BLaER1 treated with 17β-estradiol and CSF1 and Interleukin-3, amounts not matched to agents 10 nM and 100 nM (cell line): ENCODE data around the gene CD99.
"Not testable (repeated sequence)": the region's sequence is repeated elsewhere in the genome, so short reads cannot be mapped to it uniquely, and the experiment has no call there.

Experiments used
- H3K27ac ChIP-seq, 11 experiments: shearing (Covaris generic); formaldehyde crosslinking; 2 replicates each; pipeline ENCODE4 v1.8.1; 2022
- H3K27me3 ChIP-seq, 11 experiments: shearing (Covaris generic); formaldehyde crosslinking; 2 replicates each; pipeline ENCODE4 v1.8.1; 2022
- H3K36me3 ChIP-seq, 11 experiments: shearing (Covaris generic); formaldehyde crosslinking; 2 replicates each; pipeline ENCODE4 v1.8.1; 2022
- H3K4me1 ChIP-seq, 10 experiments: shearing (Covaris generic); formaldehyde crosslinking; 2 replicates each; pipeline ENCODE4 v1.8.1; 2022
- H3K4me2 ChIP-seq, 11 experiments: shearing (Covaris generic); formaldehyde crosslinking; 2 replicates each; pipeline ENCODE4 v1.8.1; 2022
- H3K4me3 ChIP-seq, 10 experiments: shearing (Covaris generic); formaldehyde crosslinking; 2 replicates each; pipeline ENCODE4 v1.8.1; 2022
- H3K9ac ChIP-seq, 11 experiments: shearing (Covaris generic); formaldehyde crosslinking; 2 replicates each; pipeline ENCODE4 v1.8.1; 2022
- H3K9me3 ChIP-seq, 11 experiments: shearing (Covaris generic); formaldehyde crosslinking; replicated peaks in 1 of 11; 2 replicates each; pipeline ENCODE4 v1.8.1; 2022
- H4K20me1 ChIP-seq, 11 experiments: shearing (Covaris generic); formaldehyde crosslinking; 2 replicates each; pipeline ENCODE4 v1.8.1; 2022
- Cebpa-rat ChIP-seq, 11 experiments: shearing (Covaris generic); IDR thresholded peaks; 2 replicates each; pipeline ENCODE4 v1.8.1; 2022

CD99 gene

DNA sequence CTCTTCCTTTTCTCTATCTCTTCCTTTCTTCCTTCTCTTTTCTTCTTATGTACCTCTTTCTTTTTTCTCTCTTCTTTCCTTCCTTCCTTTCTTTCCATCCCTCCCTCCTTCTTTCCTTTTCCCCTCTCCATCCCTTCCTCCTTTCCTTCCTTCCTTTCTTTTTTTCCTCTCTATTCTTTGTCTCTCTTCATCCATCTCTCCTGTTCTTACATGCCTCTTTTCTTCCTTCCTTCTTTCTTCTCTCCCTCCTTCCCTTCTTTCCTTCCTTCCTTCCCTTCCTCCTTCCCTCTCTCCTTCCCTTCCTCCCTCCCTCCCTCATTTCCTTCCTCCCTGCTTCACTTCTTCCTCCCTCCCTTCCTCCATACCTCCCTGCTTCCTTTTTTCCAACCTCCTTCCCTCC lies 41.6 kb downstream of the CD99 start:
- Histone ChIP-seq H3K36me3 (peaks cover 81 to 98% (median 94%) of the 10 kb centered on the region in 11 experiments), H3K4me1 (peaks cover 5 to 48% (median 31%) of the 10 kb centered on the region in 10 experiments; a peak in 19 of 20 replicates), H3K4me2 (peak overlapping the region in 7 of 11 experiments; percentile 55 to 87 (median 69); a peak in 10 of 22 replicates), H3K9ac (0 out of 22 replicates have a peak overlapping the region, but pooled peaks of 1 of the 11 experiments have one; percentile 10), H3K9me3 (peaks cover 0 to 32% (median 13%) of the 10 kb centered on the region in 11 experiments; a peak in 14 of 22 replicates), H3K27ac (peak overlapping the region in 5 of 11 experiments; percentile 42 to 56 (median 54); a peak in 7 of 22 replicates), H3K4me3 (no peak overlapping the region), H4K20me1 (peaks cover 0 to 22% (median 0%) of the 10 kb centered on the region in 11 experiments; a peak in 8 of 22 replicates), H3K27me3 (no peaks in the 10 kb centered on the region)
- no peak for TF ChIP-seq Cebpa-rat (IDR thresholded peaks at IDR 0.05)

DNA sequence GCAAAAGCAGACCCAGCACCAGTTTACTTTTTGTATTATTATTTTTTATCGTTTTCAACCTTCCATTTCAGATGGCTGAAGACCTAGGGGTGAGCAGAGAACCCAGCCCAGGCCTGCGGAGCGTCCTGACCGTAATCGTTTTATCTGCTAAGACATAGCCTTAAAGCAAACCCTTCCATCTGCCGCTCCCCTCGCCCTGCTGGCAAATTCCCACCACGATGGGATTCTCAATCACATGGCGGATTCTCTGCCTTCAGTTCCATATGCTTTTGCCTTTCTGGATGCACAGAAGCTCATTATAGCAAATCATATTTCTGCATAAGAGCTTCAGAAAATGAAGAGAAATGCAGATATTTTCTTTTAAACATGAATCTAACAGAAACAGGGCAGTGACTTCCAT lies 42.2 kb downstream of the CD99 start:
- Histone ChIP-seq H3K27ac (peak overlapping the region in 1 of 11 experiments; percentile 5; a peak in 1 of 22 replicates), H3K9me3 (peaks cover 0 to 28% (median 12%) of the 10 kb centered on the region in 11 experiments; a peak in 14 of 22 replicates), H3K36me3 (peaks cover 81 to 98% (median 94%) of the 10 kb centered on the region in 11 experiments), H3K4me2 (no peak overlapping the region), H3K4me1 (peaks cover 4 to 41% (median 25%) of the 10 kb centered on the region in 10 experiments; a peak in 18 of 20 replicates), H3K4me3 (no peak overlapping the region), H3K27me3 (no peaks in the 10 kb centered on the region), H4K20me1 (peaks cover 0 to 19% (median 0%) of the 10 kb centered on the region in 11 experiments; a peak in 8 of 22 replicates), H3K9ac (no peak overlapping the region)
- TF ChIP-seq Cebpa-rat (IDR thresholded peaks at IDR 0.05): no peak

DNA sequence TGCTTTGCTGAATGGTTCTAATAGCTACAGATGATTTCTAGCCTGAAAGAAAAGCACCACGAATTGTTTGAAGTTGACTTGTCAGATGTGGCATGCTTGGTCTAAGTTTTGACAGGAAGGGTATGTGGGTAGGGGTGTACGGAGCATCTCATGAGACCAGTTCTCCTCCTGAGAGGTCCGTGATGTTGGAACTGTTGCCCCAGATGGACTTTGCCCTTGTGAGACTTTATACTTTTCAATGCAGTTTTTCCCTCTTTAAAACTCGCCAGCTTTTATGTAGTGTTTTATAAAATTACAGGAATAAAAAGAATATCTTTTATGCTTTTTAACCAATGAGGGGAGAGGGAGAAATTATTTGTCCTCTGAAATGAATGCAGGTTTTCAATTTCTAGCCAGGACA lies 44.2 kb downstream of the CD99 start:
- Histone ChIP-seq H3K27ac (0 out of 22 replicates have a peak overlapping the region, but pooled peaks of 1 of the 11 experiments have one; percentile 14), H4K20me1 (peaks cover 0 to 19% (median 0%) of the 10 kb centered on the region in 11 experiments; a peak in 8 of 22 replicates), H3K4me1 (peaks cover 4 to 31% (median 23%) of the 10 kb centered on the region in 10 experiments; a peak in 18 of 20 replicates), H3K9me3 (peaks cover 0 to 21% (median 9%) of the 10 kb centered on the region in 11 experiments; a peak in 13 of 22 replicates), H3K4me3 (no peak overlapping the region), H3K27me3 (no peaks in the 10 kb centered on the region), H3K9ac (no peak overlapping the region), H3K36me3 (peaks cover 81 to 98% (median 93%) of the 10 kb centered on the region in 11 experiments), H3K4me2 (peak overlapping the region in 6 of 11 experiments; percentile 14 to 37 (median 18); a peak in 6 of 22 replicates)
- TF ChIP-seq Cebpa-rat (IDR thresholded peaks at IDR 0.05): no peak

DNA sequence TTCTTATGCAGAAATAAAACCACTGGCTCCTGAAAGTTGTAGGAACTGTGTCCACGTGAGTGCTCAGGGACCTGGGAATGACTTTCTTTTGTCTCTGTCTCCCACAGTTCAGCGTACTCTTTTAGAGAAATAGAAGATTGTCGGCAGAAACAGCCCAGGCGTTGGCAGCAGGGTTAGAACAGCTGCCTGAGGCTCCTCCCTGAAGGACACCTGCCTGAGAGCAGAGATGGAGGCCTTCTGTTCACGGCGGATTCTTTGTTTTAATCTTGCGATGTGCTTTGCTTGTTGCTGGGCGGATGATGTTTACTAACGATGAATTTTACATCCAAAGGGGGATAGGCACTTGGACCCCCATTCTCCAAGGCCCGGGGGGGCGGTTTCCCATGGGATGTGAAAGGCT lies 49.6 kb downstream of the CD99 start:
- H3K4me3 ChIP-seq: no peak overlapping the region
- H3K9ac ChIP-seq: no peak overlapping the region
- H3K4me2 ChIP-seq: no peak overlapping the region
- H3K36me3 ChIP-seq: peaks cover 70 to 86% (median 82%) of the 10 kb centered on the region in 11 experiments
- no peaks in the 10 kb centered on the region for H3K27me3 ChIP-seq
- no peak overlapping the region for H3K27ac ChIP-seq
- H3K4me1 ChIP-seq: no peaks in the 10 kb centered on the region
- no peaks in the 10 kb centered on the region for H4K20me1 ChIP-seq
- no peak for TF ChIP-seq Cebpa-rat (IDR thresholded peaks at IDR 0.05)
- no peaks in the 10 kb centered on the region for H3K9me3 ChIP-seq

DNA sequence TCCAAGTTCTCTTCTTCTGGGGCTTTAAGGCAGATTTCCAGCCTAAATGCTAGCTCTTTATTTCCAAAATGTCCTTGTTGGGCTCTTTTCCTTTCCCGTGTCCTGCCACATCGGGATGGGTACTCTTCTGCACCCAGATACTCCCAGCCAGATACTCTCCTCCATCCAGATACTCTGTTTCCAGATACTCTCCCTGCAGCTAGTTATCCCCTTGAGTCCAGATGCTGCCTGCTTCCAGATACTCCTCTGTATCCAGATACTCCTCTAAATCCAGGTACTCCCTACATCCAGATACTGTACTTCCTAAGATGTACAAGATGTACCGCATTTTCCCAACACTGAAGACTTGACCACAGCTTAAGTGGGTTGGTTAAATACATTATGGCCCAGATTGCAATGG lies 50.3 kb downstream of the CD99 start:
- H3K4me2 ChIP-seq: no peak overlapping the region
- no peak overlapping the region for H3K4me3 ChIP-seq
- TF ChIP-seq Cebpa-rat (IDR thresholded peaks at IDR 0.05): no peak
- H3K4me1 ChIP-seq: no peaks in the 10 kb centered on the region
- H3K36me3 ChIP-seq: peaks cover 64 to 79% (median 75%) of the 10 kb centered on the region in 11 experiments
- H3K27me3 ChIP-seq: no peaks in the 10 kb centered on the region
- H3K9me3 ChIP-seq: no peaks in the 10 kb centered on the region
- H3K9ac ChIP-seq: no peak overlapping the region
- H4K20me1 ChIP-seq: no peaks in the 10 kb centered on the region
- H3K27ac ChIP-seq: no peak overlapping the region

DNA sequence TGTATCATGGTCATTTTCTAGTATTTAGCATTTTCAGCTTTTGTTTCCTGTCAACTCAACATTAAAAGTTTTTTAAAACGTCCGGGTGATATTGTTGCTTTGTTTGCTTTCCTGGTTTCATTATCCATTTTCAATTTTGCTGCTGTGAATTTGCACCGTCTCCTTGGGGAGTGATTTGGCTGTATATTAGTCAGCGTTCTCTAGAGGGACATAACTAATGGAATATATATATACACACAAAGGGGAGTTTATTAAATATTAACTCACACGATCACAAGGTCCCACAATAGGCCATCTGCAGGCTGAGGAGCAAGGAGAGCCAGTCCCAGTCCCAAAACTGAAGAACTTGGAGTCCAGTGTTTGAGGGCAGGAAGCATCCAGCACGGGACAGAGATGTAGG lies 55.2 kb downstream of the CD99 start:
- H3K9me3 ChIP-seq, H3K4me1 ChIP-seq, H3K4me2 ChIP-seq, H3K4me3 ChIP-seq, H4K20me1 ChIP-seq, H3K27me3 ChIP-seq, H3K27ac ChIP-seq, H3K9ac ChIP-seq: not testable (repeated sequence)
- H3K36me3 ChIP-seq: peaks cover 22 to 31% (median 27%) of the 10 kb centered on the region in 11 experiments

DNA sequence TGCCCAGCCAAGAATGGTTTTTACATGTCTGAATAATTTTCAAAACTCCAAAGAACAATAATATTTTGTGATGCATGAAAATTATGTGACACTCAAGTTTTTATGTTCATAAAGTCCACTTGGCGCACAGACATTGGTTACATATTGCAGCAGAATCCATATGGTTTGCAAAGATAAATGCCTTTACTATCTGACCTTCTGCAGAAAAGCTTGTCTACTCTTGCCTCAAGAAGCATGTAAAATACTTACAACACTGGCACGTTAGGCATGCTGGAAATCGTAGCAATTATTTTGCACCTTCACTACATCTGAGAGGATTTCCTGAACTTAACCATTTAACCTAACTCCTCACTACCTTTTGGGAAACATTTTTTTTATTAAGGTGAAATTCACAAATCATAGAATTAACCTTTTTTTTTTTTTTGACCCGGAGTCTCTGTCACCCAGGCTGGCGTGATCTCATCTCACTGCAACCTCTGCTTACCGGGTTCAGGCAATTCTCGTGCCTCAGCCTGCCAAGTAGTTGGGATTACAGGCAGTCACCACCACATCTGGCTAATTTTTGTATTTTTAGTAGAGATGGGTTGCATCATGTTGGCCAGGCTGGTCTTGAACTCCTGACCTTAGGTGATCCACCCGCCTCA lies 57.2 kb downstream of the CD99 start:
- Histone ChIP-seq H3K4me1 (peaks cover 0 to 14% (median 8%) of the 10 kb centered on the region in 10 experiments; a peak in 13 of 20 replicates), H3K27ac (no peak overlapping the region), H3K9me3 (no peaks in the 10 kb centered on the region), H3K36me3 (peaks cover 6 to 10% (median 9%) of the 10 kb centered on the region in 11 experiments; a peak in 21 of 22 replicates), H4K20me1 (no peaks in the 10 kb centered on the region), H3K4me3 (no peak overlapping the region), H3K9ac (no peak overlapping the region), H3K4me2 (peak overlapping the region in 1 of 11 experiments; percentile 14; a peak in 1 of 22 replicates), H3K27me3 (no peaks in the 10 kb centered on the region)
- TF ChIP-seq Cebpa-rat (IDR thresholded peaks at IDR 0.05): no peak

DNA sequence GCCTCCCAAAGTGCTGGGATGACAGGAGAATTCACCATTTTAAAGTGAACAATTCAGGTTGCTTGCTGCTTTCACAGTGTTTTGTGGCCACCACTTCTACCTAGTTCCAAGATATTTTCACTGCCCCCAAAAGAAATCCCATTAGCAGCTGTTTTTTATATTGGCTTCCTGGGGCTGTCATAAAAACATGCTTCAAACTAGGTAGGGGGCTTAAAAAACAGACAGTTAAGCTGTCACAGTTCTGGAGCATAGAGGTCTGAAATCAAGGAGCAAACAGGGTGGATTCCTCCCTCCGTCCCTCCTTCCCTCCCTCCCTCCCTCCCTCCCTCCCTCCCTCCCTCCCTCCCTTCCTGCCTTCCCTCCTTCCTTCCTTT lies 57.7 kb downstream of the CD99 start:
- TF ChIP-seq Cebpa-rat (IDR thresholded peaks at IDR 0.05): no peak
- H4K20me1 ChIP-seq: no peaks in the 10 kb centered on the region
- peak overlapping the region in 1 of 11 experiments; percentile 14; a peak in 1 of 22 replicates for H3K4me2 ChIP-seq
- H3K27ac ChIP-seq: no peak overlapping the region
- peaks cover 0 to 20% (median 13%) of the 10 kb centered on the region in 10 experiments; a peak in 13 of 20 replicates for H3K4me1 ChIP-seq
- H3K4me3 ChIP-seq: no peak overlapping the region
- H3K9me3 ChIP-seq: no peaks in the 10 kb centered on the region
- no peak overlapping the region for H3K9ac ChIP-seq
- H3K27me3 ChIP-seq: no peaks in the 10 kb centered on the region
- H3K36me3 ChIP-seq: peaks cover under 1 to 5% (median 4%) of the 10 kb centered on the region in 11 experiments; a peak in 20 of 22 replicates

DNA sequence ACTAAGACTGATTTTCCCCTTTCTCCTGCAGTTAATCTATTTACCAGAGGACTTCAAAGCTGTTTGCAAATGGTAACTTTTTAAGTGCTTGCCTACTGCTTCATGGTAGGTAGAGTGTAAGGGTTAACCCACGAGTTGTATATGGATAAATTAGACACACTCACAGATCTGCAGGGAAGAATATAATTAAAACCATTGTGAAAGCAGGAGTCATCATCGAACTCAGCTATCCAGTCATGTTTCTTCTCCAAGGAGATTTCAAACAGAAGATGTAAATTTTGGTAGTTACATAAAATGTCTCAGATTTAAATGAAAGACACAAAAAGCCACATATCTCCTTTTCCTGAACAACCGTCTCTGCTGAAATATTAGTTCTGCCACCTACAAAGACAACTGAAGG lies 60.2 kb downstream of the CD99 start:
- no peak overlapping the region for H3K27ac ChIP-seq
- H3K4me1 ChIP-seq: peaks cover 0 to 22% (median 13%) of the 10 kb centered on the region in 10 experiments; a peak in 13 of 20 replicates
- H3K4me2 ChIP-seq: no peak overlapping the region
- no peak for TF ChIP-seq Cebpa-rat (IDR thresholded peaks at IDR 0.05)
- H4K20me1 ChIP-seq: no peaks in the 10 kb centered on the region
- no peaks in the 10 kb centered on the region for H3K27me3 ChIP-seq
- no peaks in the 10 kb centered on the region for H3K9me3 ChIP-seq
- no peaks in the 10 kb centered on the region for H3K36me3 ChIP-seq
- H3K9ac ChIP-seq: no peak overlapping the region
- H3K4me3 ChIP-seq: no peak overlapping the region

DNA sequence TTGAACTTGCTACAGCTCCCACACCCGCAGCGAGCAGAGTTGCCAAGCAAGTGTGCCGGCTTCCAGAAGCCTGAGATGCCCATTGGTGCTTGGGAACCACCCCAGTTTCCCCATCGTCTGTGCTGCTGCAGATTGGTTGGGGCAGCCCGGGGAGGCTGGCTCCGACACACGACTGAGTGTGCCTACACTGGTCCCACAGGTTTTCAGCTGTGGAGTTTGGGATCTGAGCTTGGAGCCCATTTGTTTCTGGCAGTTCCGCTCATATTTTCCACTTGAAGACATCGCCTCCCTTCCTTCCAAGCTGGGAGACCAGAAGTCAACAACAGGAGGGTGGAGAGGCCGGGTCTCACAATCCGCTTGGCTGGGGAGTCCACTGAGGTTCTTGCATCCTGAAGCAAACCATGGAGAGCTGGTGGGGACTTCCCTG lies 60.8 kb downstream of the CD99 start, which contains the start of gene XG:
XG (plus strand) TSS at position 167 of the 427 bp plus-strand sequence; CDS start at position 402, 235 bp downstream.
- H3K9ac ChIP-seq, H3K27ac ChIP-seq, H3K36me3 ChIP-seq, H3K4me3 ChIP-seq, H3K9me3 ChIP-seq, H4K20me1 ChIP-seq, H3K27me3 ChIP-seq: not testable (repeated sequence)
- Histone ChIP-seq H3K4me1 (peaks cover 0 to 22% (median 13%) of the 10 kb centered on the region in 10 experiments; a peak in 13 of 20 replicates), H3K4me2 (peak within 1 kb of the TSS in 6 of 11 experiments; percentile 27 to 56 (median 45); a peak in 8 of 22 replicates)

DNA sequence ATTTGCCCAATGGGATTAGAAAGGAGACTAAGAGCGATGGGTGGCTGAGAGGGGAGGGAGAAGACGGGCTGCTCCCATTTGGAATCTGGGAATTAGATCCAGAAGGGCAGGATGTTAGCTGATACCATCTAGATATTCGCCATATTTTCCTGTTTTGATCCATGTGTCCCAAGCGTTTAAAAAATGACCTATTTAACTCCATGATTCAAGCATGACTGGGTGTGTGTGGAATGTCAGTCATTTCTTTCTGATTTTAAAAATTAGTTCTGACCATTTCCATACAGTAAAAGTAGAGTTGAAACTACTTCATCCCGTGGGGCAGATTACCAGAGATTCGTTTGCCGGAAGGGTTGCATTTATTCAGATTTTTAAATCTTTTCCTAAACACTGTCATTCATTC lies 61.3 kb downstream of the CD99 start:
- not testable (repeated sequence) for H3K9me3 ChIP-seq, H3K9ac ChIP-seq, H3K27ac ChIP-seq, H3K27me3 ChIP-seq, H4K20me1 ChIP-seq, H3K36me3 ChIP-seq, H3K4me3 ChIP-seq
- Histone ChIP-seq H3K4me1 (peaks cover 0 to 22% (median 13%) of the 10 kb centered on the region in 10 experiments; a peak in 13 of 20 replicates), H3K4me2 (peak overlapping the region in 5 of 11 experiments; percentile 35 to 56 (median 46); a peak in 2 of 22 replicates)

DNA sequence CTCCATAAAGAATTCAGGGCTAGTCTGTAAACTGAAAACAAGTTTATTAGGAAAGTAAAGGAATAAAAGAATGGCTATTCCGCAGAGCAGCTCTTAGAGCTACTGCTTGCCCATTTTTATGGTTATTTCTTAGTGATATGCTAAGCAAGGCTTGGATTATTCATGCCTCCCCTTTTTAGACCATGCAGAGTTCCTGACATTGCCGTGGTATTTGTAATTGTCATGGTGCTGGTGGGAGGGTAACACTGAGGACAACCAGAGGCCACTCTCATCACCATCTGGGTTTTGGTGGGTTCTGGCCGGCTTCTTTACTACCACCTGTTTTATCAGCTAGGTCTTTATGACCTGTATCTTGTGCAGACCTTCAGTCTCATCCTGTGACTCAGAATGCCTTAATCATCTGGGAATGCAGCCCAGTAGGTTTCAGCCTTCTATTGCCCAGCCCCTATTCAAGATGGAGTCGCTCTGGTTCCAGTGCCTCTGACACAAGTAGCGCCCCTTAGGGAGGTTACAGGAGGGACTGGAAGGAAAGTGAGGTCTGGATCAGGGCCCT lies 64.1 kb downstream of the CD99 start:
- not testable (repeated sequence) for H3K36me3 ChIP-seq, H3K4me3 ChIP-seq, H3K9me3 ChIP-seq, H3K9ac ChIP-seq, H3K27me3 ChIP-seq, H3K4me2 ChIP-seq, H4K20me1 ChIP-seq, H3K27ac ChIP-seq
- H3K4me1 ChIP-seq: peaks cover 0 to 20% (median 11%) of the 10 kb centered on the region in 10 experiments; a peak in 11 of 20 replicates
